DMS79 (cell line): ENCODE data around the gene C17orf114.
"Not testable (repeated sequence)": the region's sequence is repeated elsewhere in the genome, so short reads cannot be mapped to it uniquely, and the experiment has no call there.

Experiments
- DNase-seq: peaks from one replicate; lab custom pipeline; 2025; lab: John Stamatoyannopoulos, UW

C17orf114 gene

DNA sequence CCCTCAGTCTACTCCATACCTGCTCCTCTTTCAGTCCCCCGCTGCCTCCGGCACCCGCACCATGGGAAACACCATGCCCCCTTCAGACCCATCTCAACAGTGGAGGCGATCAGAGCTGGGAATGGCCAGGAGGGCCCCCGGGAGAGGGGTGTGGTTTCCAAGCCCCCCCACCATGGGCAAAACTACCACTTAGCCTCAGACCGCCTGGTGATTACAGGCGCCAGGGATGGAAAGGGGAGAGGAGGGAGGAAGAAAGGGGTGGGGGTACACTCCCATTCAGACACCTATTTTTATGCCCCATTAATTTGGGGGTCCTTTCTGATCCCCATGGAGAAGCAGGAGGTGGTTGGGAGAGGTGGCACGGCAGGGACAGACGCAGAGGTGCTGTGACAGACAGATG lies at the start of gene C17orf114:
Gene C17orf114, minus strand, starts transcription at position 101 of the 400 bp plus-strand sequence.
- DNase-seq, result no peak

DNA sequence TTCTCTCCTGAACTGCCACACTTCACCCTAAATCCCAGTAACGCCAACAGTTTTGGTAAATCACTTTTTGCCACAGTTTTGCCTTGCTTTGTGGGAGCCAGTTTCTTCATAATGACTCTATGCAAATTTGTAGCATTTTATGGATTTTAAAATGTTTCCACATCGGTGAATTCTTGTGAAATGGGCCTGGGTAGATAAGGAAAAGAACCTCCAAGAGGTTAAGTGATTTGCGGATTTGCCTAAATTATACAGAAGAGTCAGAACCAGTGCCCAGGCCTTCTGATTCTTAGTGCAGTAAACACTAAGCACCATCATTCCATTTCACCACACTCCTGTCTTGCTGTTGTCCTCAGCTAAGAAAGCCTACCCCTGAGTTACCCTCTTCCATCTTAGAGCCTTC lies 49.0 kb upstream of the C17orf114 start:
- DNase-seq, result no peak

DNA sequence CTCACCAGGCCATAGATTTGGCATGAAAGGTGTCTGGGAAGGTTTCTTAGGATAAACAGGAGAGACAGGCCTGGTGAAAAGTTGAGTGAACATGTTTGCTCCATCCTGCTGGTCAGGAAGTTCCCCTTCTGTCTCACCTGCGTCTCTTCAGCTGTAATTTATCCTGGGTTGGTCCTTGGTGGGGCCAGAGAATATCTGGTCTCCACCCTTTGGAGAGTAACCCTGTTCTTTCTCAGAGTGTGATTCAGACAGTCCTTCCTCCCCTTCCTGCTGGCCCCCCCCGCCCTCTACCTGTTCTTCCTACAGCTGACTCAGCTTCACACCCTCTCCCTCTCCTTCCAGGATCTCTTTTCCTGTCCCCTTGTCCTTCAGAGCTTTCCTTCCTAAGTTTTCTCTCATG lies 48.1 kb upstream of the C17orf114 start:
- DNase-seq, result no peak

DNA sequence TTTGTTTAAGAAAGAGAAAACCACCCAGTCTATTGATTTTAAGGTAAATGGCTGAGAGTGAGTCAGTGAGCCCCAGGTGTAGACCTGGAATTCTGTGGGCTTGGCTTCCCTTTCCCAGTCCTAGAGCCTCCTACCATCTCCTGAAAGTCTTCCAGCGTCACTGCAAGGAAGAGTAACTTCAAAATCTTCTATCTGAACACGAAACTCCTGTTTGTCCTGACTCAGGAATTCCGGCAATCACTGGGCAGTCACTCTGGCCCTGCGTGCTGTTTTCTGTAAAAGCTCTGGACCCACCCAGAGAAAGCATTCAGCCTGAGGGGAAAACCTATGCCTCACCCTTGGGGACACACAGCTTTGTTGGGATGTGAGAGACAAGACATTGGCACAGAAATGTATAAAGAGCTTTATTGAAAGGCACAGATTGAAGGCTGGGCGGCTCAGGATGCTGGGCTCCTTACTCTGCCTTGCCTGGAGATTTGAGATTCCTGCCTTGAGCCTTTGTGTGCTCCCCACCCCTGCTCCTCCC lies 46.9 kb upstream of the C17orf114 start:
- no peak for DNase-seq

DNA sequence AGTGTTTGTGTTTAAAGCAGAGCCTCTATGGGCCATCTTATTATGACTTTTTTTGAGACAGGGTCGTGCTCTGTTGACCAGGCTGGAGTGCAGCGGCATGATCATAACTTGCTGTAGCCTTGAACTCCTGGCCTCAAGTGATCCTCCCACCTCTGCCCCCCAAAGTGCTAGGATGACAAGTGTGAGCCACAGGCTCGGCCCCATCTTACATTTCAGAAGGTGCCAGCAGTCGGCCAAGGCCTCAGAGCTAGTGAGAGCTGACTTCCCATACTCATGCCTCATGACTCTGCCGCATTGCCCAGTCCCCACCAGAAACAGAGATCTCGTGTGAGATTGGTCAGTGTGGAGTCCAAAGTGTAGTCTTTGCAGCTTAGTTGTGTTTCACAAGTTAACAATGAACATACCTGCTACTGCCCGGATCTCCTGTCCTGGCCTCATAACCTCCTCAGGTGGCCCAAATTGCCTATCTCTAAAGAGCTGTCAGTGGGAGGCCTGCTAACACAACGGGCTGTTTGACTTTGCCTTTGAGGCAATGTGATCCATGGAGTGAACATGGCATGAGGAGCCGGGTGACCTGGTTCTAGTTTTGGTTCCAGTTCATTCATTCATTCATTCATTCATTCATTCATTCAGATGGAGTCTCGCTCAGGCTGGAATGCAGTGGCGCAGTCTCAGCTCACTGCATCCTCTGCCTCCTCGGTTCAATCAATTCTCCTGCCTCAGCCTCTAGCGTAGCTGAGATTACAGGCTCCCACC lies 44.7 kb upstream of the C17orf114 start:
- DNase-seq, result no peak

DNA sequence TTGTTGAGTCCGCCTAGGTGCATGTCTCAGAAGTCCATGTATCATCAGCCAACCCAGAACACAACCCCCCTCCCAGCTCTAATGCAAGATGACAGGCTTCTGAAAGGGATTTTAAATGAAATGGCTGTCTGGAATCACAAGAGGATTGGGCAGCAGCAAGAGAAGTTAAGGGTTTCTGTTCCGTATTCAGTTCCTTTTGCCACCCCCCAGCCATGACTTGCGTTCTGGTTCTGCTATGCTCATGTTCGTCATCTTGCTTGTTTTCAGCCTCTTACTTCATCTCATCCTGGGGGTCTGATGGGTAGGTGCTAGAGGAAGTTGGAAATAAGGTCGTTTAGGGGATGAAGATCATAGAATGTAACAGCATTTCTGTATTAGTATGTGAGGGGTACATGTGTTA lies 43.0 kb upstream of the C17orf114 start:
- DNase-seq, result no peak

DNA sequence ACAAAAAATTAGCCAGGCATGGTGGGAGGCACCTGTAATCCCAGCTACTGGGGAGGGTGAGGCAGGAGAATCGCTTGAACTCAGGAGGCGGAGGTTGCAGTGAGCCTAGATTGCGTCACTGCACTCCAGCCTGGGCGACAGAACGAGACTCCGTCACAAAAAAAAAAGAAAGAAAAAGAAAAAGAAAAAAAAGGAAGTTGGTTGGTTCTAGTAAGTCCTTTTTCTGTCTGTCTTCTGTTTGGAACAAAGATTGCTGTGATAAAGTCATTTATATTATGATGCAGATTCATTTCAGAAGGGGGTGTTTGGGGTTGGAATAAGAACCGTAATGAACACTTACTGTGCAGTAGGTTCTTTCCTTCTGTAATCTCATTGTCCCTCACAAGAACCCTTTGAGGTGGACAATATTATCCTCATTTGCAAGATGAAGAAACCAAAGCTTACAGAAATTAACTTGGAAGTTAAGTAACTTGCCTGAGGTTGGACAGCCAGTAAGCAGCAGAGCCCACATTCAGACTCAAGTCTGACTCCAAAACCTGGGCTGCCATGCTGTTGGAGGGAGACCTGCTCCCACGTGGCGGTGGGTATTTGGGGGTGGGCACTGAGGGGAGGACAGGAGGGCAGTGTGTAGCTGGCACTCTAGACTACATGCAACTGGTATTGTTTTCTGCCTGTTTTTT lies 41.3 kb upstream of the C17orf114 start:
- DNase-seq, result no peak

DNA sequence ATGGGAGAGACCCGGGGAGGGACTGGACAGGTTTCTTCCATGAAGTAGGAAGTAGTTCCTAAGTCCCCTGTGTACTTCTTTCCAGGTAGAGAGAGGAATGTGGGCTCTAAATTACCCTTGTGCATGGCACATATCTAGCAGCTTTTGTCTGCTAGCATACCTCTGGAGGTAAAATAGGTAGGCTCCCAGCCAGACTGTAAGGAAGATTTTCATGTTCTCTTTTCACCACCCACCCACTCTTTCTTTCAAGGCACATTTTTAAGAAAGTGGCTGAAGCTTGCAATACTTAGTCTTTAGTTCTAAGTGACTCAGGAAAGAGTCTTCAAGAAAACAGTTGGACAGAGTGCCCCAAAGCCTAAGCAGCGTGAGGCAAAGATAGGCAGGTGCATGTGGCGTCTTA lies 40.2 kb upstream of the C17orf114 start:
- no peak for DNase-seq

DNA sequence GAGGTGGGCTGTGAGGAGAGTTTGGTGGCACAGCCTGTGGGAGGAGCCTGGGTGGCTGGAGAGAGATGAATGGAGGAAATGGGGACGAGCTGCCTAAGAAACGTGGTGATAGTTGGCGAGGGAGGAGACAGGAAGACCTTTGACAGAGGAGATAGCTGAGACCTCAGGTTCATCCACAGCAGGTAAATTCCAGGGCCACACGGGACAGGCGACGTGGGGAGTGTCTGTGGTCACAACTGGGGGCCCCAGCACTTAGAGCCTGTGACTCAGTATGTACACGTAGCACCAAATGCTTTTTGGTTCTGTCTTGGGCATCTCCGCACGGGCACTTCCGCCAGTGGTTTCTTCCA lies 38.7 kb upstream of the C17orf114 start:
- DNase-seq, result no peak

DNA sequence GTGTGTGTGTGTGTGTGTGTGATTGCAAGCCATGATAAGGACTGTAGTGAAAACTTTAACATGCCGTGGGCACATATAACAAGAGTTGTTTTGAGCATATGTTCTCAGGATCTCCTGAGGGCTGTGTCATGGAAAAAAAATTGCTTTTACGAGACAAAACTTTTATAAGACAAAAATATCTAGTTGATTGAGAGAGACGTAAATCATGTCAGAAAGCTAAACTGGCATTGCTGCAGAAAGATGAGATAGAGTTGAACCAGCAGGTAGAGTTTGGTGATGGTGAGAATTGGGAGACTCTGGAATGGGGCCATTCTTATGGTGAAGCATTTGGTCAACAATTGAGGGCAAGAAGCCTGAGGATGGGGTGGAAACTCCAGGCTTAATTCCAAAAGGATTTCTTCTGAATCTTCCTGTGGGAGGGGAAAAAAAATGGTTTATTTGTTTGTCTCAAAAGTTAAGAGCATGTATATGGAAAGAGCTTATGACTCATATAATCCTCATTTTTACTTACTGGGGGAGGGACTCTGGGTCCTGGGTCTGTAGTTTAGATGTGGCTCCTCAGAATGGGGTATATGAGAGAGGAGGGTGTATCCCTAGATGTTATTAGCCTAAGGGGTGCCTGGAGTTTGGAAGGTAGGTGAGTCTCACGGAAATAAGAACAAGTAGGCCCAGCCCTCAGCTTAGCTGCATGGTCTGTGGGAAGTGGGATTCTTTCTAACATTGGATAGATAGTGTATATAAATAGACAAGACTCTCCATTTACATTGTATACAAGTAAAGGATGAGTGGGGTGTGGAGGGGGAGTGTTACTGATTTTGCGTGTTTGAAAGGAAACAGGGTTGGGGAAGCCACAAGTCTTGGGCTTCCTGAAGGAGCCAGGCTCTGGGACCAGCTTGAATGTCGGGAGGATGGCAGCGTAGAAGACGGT lies 38.1 kb upstream of the C17orf114 start:
- no peak for DNase-seq

DNA sequence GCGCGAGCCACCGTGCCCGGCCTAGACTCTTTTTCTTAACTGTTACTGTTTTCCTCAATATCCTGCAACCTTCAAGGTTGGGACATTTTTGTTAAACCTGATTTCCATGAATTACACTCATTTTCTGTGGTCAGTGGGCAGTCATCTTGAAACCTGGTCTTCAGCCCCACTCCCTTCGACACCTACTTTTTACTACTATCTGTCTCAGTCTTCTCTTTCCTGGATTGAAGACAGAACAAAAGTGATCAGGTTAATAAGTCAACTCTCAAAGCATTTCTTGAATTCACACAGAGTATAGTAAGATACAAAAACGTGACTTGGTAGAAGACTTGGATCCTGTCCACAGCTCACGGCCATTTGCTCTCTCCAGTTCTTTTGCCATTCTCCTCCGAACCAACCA lies 37.1 kb upstream of the C17orf114 start:
- DNase-seq, result no peak

DNA sequence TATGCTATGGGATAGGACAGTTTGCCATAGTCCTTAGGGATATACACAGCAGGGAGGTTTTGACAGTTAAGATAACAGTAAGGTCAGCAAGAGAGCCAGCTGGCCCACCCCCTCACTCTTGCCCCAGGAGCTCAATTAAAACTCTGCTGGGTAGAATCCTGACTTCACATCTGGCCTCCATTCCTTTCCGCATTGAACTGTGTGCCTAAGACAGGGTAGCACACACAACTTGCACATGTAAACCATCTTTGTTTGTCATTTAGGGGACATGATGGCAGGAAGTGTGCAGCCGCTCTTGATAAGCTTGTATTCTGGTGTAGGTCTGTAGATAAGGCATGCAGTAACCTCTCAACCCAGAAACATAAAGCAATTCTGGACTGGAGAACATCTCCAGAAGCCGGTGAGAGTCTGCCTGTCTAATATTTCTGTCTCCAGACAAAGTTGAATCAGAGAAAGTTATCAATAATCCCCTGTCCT lies 36.2 kb upstream of the C17orf114 start:
- DNase-seq, result no peak

DNA sequence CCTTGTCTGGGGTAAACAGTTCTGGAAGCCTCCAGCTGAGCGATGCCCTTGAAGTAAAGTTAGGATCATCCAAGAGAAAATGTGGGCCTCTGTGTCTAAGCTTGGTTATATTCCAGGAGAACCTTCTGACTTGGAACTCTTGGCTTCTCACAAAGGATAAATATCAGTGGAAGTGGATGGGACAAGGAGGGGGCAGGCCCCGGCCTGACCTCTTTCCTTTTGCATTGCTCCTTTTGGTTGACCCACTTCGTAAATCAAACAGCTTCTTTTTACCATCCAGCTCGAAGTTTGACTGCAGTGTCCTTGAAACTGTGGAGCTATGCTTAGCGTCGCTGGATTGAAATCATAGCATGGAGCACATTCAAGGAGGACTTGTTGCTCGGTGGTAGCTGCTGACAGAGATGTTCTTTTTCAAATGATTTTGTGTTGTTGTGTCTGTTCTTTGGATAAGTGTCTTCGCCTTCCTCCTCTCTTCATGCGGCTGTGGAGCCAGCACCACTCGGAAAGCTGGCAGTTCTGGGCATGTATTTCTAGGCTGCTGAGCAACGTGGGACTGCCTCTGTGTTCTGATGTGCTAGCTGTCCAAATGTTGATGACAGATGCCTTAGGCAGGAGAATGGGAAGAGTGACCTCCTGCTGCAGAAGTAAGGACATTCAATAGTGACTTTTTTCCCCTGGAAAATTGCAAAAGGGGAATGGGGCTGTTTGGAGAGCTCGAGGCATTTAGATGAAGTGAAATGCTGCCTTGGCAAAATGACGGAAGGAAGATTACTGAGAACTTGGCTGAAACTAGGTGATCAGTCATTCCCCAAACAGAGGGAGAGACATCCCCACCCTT lies 35.6 kb upstream of the C17orf114 start:
- no peak for DNase-seq

DNA sequence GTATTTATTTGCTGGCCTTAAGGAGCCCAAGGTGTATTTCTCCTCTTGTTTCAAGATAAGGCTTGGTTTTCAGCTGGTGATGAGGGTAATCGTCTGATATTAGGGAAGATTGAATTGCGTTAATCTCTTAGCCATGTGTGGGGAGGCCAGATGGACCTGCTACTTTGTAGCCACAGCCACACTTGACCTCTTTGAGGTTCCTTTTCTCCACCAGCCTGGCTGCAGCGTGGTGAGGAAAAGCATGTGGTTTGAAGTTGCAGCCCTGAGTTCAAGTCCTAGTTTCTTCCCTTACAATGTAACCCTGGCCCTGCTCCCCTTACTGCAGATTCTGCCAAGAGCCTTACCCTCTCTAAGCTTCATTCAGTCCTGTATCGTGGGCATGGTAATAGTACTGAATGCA lies 34.1 kb upstream of the C17orf114 start:
- DNase-seq, result no peak

DNA sequence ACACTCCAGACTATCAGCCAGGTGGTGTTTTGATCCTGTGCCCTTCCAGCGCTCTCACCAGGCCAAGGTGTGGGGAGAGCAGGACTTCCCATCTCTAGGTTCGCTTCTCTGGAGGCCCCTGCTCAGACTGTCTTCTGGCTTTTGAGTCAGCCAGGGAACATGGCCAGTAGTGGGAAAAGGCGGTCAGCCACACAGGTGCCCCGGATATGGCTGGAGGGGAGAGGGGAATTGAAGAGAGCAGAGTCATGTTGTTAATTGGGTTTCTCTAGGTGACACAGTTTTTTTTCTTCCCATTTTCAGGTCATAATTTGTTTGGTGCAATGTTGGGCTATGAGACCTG lies 32.5 kb upstream of the C17orf114 start:
- DNase-seq, result no peak

DNA sequence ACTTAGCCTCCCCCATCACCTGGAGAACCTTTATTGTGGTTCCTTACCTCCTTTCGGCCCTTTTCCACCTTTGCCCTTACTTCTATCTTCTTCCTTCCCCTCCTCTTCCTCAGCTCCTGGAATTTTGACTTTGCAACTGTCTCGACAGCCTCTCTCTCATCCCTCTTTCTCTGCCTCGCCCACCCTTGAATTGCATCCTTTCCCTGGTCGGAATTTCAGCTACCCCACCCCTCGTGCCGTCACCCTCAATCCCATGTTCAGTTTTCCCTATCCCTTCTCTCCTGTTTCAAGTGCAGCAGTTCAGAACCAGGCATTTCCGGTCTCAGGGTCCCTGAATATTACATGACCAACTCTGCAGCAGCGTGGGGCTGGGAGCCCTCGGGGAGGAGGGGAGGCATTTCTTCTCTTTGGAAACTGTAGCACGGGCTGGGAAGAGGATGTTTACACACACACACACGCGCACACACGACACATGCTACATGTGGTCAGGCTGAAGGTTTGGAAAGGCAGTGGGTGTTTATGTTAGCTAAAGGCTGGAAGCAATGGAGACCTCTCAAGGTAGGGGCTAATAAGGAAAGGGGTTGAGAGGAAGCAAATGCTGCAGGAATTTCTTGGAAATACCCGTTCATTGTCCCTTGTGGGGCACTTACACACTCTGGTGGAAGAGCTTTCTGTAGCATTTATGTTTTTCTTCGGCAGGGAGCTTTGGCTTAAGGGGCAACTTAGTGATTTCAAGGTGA lies 32.0 kb upstream of the C17orf114 start:
- peak; percentile 6 for DNase-seq

DNA sequence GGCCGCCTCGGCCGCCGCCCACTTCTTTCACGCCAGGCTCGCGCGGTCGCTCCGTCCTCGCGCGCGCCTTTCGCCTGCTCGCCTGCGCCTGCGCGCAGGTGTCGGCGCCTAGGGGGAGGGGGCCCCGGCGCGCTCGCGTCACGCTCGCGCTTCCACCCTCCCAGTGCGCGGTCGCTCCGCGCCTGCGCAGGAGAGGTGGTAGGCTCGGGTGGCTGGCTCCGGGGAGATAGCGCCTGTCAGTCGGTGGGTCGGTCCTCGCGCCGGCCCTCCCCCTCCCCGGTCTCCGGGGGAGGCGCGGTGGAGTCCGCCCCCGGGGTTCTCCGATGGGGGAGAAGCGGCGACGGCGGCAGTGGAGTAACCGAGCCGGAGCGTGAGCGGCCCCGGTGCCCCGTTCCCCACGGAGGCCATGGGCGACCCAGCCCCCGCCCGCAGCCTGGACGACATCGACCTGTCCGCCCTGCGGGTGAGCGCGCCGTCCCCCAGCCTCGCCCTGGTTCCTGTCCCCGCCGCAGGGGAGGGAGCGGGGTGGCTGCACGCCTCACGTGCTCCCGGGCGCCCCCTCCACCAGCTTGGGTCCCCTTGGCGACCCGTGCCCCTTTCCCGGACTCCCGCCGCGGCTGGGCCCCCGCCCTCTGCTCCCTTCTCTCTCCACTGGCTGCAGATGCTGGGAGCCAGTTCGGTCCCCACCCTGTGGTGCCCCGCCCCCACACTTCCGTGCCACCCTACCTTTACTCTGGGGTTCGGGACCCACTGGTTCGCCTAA lies 31.2 kb upstream of the C17orf114 start, which contains the start of gene MINK1:
Gene MINK1, plus strand, starts transcription at position 163 of the 763 bp plus-strand sequence. Its CDS starts 244 bp downstream, at position 407.
- DNase-seq, result peak; percentile 74

DNA sequence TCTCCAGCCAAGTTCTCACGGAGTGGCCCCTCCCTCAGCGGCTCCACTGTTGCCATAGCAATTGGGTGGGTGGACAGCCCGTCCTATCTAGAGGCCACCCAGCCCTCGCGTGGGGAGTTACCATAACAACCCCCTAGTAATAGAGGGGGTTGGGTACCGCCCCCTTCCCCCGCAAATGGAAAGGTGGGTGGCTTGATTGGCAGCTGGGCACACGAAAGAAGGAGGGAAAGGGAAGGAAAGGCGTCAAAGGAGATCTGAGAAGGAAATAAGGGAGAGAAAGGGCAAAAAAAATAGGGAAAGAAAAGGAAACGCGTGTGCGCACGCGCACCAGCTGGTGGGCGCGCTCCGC lies 30.7 kb upstream of the C17orf114 start:
- DNase-seq, result not testable (repeated sequence)

DNA sequence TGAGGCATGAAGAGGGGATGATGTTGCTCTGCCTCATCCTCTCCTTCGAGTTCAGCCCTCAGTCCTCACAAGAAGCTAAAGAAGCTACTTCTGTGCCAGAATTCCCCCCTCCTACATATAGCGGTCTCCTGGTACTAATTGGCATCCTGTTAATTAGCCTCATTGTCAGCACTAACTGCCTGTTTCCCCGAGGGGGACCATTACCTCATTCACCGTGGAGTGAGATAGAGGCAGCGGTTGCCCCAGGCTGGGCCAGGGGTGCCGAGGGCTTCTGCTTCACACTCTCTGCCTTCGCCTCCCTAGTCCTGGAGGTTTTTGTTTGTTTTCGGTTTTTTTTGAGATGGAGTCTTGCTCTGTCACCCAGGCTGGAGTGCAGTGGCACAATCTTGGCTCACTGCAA lies 25.3 kb upstream of the C17orf114 start:
- no peak for DNase-seq
